ENCODE results near the gene CAMK2A. TPM values are rescaled to one million over a fixed set of nuclear protein-coding genes. Genes with fewer than 3 reads are reported as not detected.

CAMK2A gene
- total and polyA plus RNA-seq, 2 experiments from 2014 or later, result 0.18 TPM; not detected in 1

DNA sequence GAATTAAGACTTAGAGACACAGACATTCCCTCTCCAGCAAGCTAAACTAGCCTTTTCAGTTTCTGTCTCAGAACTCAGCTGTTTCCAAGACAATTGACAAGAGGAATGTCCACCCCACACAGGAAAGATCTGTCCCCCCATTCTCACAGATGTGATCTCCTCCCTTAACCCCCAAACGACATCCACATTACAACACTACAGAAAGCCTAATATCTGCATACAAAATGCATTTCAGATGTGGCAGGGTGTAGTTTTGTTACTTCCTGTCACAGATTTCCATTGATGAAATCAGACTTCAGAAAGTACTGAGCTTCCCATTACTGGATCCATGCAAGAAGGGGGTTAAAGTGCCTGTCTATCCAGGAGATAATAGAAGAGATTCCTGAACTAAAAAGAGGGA lies 16.0 kb upstream of the CAMK2A start (continued):
- TF ChIP-seq, protein P1, sequence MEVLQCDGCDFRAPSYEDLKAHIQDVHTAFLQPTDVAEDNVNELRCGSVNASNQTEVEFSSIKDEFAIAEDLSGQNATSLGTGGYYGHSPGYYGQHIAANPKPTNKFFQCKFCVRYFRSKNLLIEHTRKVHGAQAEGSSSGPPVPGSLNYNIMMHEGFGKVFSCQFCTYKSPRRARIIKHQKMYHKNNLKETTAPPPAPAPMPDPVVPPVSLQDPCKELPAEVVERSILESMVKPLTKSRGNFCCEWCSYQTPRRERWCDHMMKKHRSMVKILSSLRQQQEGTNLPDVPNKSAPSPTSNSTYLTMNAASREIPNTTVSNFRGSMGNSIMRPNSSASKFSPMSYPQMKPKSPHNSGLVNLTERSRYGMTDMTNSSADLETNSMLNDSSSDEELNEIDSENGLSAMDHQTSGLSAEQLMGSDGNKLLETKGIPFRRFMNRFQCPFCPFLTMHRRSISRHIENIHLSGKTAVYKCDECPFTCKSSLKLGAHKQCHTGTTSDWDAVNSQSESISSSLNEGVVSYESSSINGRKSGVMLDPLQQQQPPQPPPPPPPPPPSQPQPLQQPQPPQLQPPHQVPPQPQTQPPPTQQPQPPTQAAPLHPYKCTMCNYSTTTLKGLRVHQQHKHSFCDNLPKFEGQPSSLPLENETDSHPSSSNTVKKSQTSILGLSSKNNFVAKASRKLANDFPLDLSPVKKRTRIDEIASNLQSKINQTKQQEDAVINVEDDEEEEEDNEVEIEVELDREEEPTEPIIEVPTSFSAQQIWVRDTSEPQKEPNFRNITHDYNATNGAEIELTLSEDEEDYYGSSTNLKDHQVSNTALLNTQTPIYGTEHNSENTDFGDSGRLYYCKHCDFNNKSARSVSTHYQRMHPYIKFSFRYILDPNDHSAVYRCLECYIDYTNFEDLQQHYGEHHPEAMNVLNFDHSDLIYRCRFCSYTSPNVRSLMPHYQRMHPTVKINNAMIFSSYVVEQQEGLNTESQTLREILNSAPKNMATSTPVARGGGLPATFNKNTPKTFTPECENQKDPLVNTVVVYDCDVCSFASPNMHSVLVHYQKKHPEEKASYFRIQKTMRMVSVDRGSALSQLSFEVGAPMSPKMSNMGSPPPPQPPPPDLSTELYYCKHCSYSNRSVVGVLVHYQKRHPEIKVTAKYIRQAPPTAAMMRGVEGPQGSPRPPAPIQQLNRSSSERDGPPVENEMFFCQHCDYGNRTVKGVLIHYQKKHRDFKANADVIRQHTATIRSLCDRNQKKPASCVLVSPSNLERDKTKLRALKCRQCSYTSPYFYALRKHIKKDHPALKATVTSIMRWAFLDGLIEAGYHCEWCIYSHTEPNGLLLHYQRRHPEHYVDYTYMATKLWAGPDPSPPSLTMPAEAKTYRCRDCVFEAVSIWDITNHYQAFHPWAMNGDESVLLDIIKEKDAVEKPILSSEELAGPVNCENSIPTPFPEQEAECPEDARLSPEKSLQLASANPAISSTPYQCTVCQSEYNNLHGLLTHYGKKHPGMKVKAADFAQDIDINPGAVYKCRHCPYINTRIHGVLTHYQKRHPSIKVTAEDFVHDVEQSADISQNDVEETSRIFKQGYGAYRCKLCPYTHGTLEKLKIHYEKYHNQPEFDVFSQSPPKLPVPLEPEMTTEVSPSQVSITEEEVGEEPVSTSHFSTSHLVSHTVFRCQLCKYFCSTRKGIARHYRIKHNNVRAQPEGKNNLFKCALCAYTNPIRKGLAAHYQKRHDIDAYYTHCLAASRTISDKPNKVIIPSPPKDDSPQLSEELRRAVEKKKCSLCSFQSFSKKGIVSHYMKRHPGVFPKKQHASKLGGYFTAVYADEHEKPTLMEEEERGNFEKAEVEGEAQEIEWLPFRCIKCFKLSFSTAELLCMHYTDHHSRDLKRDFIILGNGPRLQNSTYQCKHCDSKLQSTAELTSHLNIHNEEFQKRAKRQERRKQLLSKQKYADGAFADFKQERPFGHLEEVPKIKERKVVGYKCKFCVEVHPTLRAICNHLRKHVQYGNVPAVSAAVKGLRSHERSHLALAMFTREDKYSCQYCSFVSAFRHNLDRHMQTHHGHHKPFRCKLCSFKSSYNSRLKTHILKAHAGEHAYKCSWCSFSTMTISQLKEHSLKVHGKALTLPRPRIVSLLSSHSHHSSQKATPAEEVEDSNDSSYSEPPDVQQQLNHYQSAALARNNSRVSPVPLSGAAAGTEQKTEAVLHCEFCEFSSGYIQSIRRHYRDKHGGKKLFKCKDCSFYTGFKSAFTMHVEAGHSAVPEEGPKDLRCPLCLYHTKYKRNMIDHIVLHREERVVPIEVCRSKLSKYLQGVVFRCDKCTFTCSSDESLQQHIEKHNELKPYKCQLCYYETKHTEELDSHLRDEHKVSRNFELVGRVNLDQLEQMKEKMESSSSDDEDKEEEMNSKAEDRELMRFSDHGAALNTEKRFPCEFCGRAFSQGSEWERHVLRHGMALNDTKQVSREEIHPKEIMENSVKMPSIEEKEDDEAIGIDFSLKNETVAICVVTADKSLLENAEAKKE (CRISPR knock-in tag; IDR thresholded peaks at IDR 0.05), result no peak
- TF ChIP-seq ZNF114 (CRISPR knock-in tag; IDR thresholded peaks at IDR 0.05) (no peak), CREB1 (CRISPR knock-in tag; IDR thresholded peaks at IDR 0.05; ENCODE audit: low read depth) (no peak), NANOG (IDR thresholded peaks at IDR 0.05; ENCODE audit: borderline replicate concordance) (no peak), EZH2 (IDR thresholded peaks at IDR 0.05; ENCODE audit: low read depth, unreplicated experiment) (no peak)

DNA sequence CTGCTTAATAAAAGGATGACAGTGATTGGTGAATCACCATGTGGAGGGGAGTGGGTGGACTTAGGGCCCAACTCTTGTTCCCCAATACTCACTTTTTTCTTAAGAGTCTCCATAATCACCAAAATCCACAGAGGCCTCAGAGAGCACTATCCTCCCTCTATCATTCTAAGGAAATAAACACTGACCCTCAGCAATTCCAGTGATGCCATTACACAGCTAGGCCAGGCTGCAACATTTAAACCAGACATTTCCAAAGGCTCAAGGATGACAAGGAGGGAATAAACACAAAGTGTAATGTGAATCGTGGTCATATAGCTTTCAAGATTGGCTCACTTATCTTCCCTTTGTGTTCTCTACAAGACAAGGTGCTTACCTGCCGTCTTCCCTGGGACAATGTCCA lies 15.5 kb upstream of the CAMK2A start:
- no peaks in the 10 kb centered on the region for H3K9me2 ChIP-seq (ENCODE audit: insufficient read depth)
- H3K27ac ChIP-seq (ENCODE audit: low read depth), result no peak overlapping the region
- peaks cover 11% of the 10 kb centered on the region for H3K27me3 Mint-ChIP-seq (ENCODE audit: insufficient read depth, low read depth, poor library complexity)
- H3K79me2 ChIP-seq (replicated peaks; ENCODE audit: insufficient read depth), result no peaks in the 10 kb centered on the region
- peaks cover 48% of the 10 kb centered on the region for H3K4me1 ChIP-seq (ENCODE audit: insufficient read depth)
- H3K27me3 ChIP-seq (ENCODE audit: insufficient read depth), result peaks cover 12% of the 10 kb centered on the region
- H3K4me3 Mint-ChIP-seq, result no peak overlapping the region
- peaks cover 7% of the 10 kb centered on the region; the same call in 1 of the 2 replicates for H3F3A ChIP-seq (replicated peaks; ENCODE audit: low read depth)
- H3K4me2 ChIP-seq, result peak overlapping the region; percentile 85
- H2AFZ ChIP-seq, result no peak overlapping the region
- H3K27ac Mint-ChIP-seq, result no peak overlapping the region
- no peak overlapping the region for H3K4me3 ChIP-seq
- no peaks in the 10 kb centered on the region for H3K36me3 Mint-ChIP-seq (ENCODE audit: low read depth)
- H4K20me1 ChIP-seq (replicated peaks; ENCODE audit: insufficient read depth), result no peaks in the 10 kb centered on the region
- peaks cover 51% of the 10 kb centered on the region for H3K4me1 Mint-ChIP-seq
- no peaks in the 10 kb centered on the region for H3K36me3 ChIP-seq (ENCODE audit: insufficient read depth)
- DNase-seq (ENCODE audit: low spot score) (no peak), ATAC-seq (no peak)
- H3K9me3 Mint-ChIP-seq, result no peaks in the 10 kb centered on the region
- TF ChIP-seq ZNF114 (CRISPR knock-in tag; IDR thresholded peaks at IDR 0.05), result no peak
- no peak for TF ChIP-seq EZH2 (IDR thresholded peaks at IDR 0.05; ENCODE audit: low read depth, unreplicated experiment)
- TF ChIP-seq, protein P1 (CRISPR knock-in tag; IDR thresholded peaks at IDR 0.05), result no peak
- no peak for TF ChIP-seq STAT1 (IDR thresholded peaks at IDR 0.05; ENCODE audit: unreplicated experiment)
- no peak for TF ChIP-seq EZH2phosphoT487 (IDR thresholded peaks at IDR 0.05; ENCODE audit: unreplicated experiment)
- TF ChIP-seq, protein P2, sequence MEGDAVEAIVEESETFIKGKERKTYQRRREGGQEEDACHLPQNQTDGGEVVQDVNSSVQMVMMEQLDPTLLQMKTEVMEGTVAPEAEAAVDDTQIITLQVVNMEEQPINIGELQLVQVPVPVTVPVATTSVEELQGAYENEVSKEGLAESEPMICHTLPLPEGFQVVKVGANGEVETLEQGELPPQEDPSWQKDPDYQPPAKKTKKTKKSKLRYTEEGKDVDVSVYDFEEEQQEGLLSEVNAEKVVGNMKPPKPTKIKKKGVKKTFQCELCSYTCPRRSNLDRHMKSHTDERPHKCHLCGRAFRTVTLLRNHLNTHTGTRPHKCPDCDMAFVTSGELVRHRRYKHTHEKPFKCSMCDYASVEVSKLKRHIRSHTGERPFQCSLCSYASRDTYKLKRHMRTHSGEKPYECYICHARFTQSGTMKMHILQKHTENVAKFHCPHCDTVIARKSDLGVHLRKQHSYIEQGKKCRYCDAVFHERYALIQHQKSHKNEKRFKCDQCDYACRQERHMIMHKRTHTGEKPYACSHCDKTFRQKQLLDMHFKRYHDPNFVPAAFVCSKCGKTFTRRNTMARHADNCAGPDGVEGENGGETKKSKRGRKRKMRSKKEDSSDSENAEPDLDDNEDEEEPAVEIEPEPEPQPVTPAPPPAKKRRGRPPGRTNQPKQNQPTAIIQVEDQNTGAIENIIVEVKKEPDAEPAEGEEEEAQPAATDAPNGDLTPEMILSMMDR (conservative IDR thresholded peaks at IDR 0.05; ENCODE audit: low read depth in 2 of 2), result no peak
